HG03103 (cell line): ENCODE data around the gene FBXO3.
A peak's percentile ranks its signal among the peaks of the same experiment; 100 is the strongest.
"Not testable (repeated sequence)": the region's sequence is repeated elsewhere in the genome, so short reads cannot be mapped to it uniquely, and the experiment has no call there.

ENCODE experiments used
- ATAC-seq: cut with Tn5 transposase; IDR thresholded peaks from one replicate; pipeline ENCODE4 v1.9.1; 2021; ENCODE audit warnings: low read depth; ENCODE audit not compliant: unreplicated experiment

Gene FBXO3, protein sequence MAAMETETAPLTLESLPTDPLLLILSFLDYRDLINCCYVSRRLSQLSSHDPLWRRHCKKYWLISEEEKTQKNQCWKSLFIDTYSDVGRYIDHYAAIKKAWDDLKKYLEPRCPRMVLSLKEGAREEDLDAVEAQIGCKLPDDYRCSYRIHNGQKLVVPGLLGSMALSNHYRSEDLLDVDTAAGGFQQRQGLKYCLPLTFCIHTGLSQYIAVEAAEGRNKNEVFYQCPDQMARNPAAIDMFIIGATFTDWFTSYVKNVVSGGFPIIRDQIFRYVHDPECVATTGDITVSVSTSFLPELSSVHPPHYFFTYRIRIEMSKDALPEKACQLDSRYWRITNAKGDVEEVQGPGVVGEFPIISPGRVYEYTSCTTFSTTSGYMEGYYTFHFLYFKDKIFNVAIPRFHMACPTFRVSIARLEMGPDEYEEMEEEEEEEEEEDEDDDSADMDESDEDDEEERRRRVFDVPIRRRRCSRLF

DNA sequence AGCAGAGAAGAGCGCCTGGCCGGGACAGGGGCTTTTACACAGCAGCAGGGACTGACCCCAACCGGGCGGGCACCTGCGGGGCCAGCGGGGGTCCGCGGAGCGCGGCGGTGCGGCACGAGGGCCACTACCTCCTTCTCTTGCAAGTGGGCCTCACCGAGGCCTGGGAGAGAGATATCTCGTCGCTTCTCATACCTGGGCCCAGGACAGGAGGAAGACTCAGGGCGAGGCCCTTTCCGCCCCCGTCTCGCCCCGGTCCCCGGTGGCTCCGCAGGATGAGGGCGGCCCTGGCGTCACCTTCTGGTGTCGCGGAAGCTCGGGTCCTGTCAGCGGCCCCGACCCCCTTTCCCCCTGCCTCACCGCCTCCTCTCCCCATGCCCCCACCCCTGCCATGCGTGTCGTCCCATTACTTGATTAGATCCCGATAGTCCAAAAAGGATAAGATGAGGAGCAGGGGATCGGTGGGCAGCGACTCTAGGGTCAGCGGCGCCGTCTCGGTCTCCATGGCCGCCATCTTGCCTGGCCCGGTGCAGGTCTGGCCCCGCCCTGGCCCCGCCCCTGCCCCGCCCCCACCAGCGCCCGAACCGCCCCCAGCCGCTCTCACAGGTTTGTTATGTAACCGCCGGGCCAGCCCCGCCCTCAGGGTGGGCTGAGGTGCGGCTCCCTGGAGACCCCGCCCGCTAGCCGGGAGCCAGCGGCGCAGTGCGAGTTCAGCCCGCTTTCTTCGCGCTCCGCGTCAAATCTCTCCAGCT lies at the start of gene FBXO3:
Gene FBXO3, minus strand, starts transcription at position 534 of the 749 bp plus-strand sequence. Its CDS starts 23 bp downstream, at position 511.
- peak; percentile 69 for ATAC-seq

DNA sequence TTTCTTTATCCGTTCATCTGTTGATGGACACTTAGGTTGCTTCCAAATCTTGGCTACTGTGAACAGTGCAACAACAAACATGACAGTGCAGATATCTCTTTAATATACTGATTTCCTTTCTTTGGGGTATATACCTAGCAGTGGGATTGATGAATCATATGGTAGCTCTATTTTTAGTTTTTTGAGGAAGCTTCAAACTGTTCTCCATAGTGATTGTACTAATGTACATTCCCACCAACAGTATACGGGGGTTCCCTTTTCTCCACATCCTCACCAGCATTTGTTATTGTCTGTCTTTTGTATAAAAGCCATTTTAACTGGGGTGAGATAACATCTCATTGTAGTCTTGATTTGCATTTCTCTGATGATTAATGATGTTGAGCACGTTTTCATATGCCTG lies 48.7 kb upstream of the FBXO3 start:
- ATAC-seq: not testable (repeated sequence)

DNA sequence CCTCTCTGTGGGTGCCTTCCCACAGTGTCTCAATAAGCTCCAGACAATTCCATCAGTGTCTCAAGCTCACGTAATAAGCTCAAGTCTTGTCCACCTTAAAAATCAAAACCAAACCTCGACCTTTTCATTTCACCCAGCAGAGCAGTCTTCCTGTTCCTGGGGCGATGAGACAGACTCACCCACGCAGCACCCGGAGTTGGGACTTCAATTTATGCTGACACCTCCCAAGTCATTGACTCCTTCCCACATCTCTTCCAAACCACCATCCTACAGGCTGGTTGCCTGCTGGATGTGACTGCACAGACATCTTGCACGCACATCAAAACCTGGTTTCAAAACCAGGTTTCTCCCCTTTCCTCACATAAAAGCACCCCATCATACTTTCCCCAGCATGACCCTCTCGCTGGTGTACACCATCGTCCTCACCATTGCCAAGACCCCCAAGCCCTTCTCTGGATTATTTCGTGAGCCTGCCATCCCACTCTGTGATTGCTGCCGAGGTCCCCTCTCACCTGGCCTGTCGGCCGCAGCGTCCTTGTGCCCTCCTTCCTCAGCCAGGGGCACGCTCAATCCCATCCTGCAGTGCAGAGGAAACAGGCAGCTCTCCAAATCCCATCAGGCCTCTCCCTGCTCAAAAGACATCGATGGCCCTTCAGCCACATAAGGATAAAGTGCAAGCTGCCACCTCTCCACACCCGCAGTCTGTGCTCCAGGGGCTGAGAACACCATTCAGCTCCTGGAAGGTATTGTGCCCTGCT lies 45.1 kb upstream of the FBXO3 start:
- ATAC-seq: no peak

DNA sequence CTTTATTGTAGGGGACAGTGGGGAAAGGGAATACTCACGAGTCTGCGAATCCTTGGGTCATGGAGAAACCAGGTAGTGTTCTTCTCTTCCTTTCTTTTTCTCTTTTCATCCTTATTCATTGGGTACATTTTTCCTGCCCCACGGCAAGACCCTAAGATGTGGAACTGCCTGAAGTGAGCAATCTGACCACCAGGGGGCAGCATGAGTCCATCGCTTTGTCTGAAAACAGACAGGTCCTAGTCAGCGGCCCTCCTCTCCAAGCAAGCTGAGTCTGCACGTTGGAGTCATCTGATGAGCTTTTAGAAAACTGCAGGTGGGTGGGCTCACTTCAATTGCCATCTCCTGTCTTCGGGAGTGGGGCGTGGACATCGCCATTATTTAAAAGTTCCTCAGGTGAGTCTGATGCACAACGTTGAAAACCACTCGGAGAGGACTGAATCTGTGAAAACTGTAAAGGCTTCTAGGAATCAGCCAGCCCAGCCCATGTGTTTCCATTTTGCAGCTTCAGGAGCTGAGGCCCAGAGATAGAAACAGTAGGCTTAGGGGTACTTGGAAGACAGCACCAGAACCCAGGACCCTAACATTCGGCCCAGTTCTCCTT lies 34.0 kb upstream of the FBXO3 start:
- ATAC-seq: peak; percentile 60

DNA sequence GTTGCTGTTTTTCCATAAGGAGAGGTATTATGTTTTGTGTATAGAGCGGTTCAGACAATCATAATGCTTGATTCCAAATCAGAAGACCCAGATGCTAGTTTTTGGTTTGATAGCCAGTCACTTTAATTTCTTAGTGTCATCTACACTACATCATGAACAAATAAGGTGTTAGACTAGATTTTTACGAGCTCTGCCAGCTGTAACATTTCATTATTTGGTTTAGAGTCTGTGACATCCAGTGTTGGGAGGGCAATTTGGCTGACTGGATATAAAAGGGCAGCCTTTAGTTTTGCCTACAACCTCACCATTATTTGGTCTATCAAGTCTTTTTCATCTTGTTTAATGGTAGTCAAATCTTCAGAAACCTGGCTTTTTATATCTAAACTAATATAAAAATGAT lies 30.2 kb upstream of the FBXO3 start:
- no peak for ATAC-seq

DNA sequence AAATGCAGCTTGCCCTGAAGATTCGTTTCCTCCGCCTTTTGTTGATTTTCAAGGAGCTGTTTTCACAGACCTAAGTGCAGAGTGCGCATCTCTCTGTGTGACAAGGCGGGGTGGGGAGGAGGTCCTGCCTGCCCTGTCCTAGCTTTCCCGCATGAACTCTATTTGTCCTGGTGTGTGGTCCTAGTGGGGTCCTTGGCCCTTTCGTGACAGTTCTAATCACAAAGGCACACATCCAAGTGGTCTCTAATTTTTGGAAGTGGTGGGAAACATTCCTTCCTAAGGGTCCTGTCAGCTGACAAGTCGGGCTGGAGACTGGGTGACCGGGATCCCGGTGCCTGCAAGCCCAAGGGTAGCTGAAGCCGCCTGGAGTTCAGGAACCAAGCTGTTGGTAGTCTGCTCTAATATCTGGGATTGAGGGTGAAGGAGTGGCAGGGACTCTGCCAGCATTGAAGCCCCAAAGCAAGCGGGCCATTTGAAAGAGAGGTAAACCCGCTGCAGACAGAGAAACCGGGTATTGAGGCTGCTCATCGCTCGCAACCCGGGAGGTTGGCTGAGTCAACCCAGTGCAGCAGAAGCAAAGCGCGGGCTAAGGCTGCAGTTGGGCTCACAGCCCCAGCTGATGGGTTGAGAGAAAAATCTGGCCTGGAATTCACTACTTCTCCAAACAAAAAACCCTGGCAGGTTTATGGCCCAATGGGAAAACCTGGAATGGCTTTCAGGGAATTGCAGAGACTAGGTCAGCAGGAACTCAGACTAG lies 28.1 kb upstream of the FBXO3 start:
- ATAC-seq: no peak

DNA sequence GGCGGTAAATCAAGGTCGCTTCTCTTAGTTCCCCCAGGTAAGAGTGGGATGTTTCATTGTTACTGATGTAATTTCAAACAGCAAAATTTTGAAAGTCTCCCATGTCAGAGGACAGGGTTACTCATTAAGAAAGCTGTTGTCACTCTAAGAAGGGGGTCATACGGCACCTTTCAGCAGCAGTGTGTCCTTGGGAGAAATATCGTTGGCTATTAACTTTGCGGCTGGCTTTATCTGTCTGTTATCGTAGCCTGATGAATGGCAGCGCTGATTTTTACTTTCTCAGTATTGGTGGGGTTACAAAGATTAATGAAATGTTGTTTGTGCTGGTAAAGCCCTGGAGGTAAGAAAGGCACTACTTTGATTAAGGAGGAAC lies 27.5 kb upstream of the FBXO3 start:
- no peak for ATAC-seq

DNA sequence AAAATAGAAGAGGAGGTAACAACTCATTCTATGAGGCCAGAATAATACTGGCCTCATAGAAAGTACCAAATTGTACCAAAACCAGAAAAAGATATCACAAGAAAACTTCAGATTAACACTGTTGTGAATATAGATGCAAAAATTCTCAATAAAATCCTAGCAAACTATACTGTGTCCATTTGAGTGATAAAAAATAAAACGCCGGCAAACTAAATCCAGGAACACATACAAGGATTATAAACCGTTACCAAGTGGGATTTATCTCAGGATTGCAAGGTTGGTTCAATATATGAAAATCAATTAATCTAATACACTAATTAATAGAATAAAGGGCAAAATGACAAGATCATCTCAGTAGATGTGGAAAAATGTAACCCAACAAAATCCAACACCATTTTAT lies 23.6 kb upstream of the FBXO3 start:
- no peak for ATAC-seq

DNA sequence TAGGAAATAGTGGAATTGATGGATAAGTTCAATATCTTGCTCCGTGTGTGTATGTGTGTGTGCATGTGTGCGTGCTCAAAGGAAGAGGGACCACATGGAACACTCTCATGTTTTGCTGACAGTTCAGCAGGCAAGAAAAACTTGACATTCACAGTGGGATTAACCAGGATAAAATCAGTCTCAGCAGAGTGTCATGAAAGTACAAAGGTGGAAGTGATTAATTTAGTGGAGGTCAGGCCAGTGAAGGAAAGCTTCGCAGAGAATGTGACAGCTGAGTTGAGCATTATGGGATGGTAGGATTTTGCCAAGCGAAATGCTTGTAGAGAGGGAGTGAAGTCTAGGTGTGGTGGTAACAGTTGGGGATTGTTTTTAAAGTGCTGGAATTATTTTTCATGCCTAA lies 15.7 kb upstream of the FBXO3 start:
- ATAC-seq: no peak

DNA sequence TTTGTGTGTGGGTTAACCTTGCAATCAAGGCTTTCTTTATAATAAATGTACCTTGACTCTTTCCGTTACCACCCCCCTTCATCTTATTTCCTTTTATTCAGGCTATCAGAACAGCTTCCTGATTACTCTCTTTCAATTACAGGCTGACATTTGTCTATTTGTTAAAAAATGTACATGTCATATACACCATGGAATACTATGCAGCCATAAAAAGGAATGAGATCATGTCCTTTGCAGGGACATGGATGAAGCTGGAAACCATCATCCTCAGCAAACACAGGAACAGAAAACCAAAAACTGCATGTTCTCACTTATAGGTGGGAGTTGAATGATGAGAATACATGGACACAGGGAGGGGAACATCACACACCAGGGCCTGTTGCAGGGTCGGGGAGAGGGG lies 13.8 kb upstream of the FBXO3 start:
- not testable (repeated sequence) for ATAC-seq

DNA sequence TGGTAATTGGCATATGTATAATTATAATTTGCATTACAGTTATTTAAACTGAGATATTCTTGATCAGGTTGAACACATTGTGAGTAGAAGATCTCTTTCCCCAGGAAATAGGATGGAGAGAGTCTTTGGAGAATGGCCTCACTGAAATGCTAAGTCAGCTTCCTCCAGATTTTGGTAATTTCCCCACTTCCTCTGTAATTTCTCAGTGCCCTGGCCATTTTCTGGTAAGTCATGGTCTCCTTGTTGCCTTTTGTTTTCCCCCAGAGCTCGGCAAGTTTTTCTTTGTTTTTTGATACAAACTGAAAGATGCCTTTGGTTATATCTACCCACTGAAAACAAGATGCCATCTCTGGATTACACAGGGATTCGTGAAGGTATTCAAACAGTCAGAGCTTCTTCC lies 12.8 kb upstream of the FBXO3 start:
- ATAC-seq: no peak

DNA sequence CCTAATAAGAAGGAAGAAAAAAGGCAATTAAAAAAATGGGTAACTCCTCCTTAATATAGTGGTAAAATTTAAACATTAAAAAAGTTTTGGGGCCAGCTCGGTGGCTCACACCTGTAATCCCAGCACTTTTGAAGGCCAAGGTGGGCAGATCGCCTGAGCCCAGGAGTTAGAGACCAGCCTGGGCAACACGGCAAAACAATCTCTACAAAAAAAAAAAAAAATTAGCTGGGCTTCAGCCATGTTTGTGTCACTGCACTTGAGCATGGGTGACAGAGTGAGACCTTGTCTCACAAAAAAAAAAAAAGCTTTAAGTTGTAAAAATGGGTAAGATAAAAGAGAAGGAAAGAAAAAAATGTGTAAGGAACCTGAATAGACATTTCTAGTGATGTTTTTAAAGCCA lies 11.3 kb upstream of the FBXO3 start:
- no peak for ATAC-seq

DNA sequence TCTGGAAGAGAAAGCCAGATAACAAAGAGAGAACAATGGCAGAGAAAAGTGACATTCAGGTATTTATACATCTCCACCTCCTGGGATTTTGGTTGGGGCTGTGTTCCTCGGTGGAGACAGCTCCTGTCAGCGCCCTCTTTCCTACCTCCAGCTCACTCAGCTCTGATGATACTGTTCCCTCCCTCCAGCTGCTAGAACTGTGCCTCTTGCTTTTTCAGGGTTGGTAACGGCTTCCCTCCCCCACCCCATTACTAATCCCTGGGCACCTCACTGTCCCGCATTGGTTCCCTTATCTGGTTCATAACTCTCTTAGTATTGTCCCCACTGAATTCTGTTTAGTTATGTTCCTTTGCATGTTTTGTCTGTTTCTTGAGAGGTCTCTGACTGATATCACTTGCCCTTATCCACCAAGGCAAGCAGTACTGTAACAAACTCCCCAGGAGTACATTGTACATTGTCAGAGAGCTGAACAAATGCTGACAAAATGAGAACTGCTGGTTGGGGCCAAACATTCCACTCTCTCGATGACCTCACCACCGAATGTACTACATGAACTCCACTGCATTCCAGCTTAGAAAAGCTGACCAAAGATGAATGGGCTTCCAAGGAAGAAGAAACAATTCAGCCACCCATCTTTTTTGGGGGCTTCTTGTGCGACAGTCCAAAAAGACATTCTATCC lies 5.7 kb upstream of the FBXO3 start:
- ATAC-seq: no peak

DNA sequence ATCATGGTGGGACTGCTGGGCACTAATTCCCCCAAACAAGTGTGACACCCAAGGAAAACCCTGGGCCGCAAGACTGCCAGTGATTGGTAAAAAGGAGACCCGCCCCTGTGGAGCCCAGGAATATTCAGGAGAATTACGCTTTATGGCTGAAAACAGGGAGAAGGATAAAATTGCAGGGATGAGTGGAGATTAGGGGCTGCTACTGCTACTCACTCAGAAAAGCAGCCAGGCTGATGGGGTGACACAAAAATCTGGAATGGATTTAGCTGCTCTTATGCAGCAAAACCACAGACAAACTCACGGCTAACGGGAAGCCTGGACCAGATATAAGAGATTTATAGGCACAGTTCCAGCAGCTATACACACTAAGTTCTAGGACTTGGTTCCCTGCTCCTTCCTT lies 4.4 kb upstream of the FBXO3 start:
- ATAC-seq: no peak

DNA sequence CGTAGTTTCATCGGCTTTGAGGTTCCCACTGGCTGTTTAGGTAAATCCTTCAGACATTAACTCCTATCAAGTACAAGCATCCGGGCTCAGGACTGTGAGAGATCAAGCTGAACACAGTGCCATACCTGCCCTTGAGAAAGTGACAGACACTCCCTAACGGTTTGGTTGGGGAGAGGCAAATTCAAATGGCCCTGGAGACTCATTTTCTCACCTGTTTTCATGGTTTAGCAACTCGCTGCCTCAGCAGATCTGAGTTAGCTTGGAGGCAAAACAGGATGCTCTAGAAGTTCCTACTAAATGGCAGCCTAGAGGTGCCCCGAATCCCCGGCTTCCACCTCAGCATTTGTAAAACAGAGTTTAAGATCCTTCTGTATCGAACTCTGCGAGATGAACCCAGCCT lies 3.6 kb upstream of the FBXO3 start:
- no peak for ATAC-seq

DNA sequence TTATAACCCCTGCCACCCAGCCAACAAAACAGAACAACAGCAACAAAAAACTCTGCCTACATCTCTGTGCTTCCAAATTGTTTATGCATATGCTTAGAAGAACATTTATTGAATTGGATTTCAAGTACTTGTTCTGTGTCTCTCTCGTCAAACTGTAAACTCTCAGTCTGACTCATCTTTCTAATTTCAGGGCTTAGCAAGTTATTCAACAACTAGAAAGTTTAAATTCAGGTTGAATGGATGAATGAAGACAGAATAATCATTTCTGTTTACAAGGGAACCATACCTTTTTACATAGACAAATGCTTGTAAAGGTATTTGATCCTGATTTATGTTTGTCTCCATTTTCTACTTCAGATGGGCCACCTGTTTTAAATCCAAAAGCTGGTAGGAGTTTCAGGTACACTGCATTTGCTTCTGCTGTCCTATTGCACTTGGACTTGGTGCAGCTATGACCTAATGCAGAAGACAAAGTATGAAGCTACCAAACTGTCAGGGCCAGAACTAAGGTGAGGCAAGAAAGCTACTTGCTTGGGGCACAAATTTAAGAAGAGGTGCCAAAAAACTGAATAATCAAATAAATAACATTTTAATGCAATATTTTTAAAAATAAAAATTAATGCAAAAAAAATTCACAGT lies 1.6 kb upstream of the FBXO3 start:
- ATAC-seq: no peak

DNA sequence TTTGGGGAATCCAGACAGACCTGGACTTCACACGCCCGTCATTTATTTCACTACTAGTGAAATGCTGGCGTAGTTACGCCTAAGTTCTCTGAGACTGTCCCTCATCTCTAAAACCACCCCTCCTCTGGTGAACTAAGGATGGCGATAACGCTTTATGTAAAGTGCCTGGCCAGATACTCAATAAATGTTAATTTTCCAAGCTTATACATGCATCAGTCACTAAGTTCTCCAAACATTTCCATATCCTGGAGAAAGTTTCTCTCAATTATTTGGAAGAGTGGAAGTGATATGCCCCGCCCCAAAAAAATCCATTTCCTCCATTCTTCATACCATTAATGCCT lies 1.1 kb upstream of the FBXO3 start:
- ATAC-seq: no peak

DNA sequence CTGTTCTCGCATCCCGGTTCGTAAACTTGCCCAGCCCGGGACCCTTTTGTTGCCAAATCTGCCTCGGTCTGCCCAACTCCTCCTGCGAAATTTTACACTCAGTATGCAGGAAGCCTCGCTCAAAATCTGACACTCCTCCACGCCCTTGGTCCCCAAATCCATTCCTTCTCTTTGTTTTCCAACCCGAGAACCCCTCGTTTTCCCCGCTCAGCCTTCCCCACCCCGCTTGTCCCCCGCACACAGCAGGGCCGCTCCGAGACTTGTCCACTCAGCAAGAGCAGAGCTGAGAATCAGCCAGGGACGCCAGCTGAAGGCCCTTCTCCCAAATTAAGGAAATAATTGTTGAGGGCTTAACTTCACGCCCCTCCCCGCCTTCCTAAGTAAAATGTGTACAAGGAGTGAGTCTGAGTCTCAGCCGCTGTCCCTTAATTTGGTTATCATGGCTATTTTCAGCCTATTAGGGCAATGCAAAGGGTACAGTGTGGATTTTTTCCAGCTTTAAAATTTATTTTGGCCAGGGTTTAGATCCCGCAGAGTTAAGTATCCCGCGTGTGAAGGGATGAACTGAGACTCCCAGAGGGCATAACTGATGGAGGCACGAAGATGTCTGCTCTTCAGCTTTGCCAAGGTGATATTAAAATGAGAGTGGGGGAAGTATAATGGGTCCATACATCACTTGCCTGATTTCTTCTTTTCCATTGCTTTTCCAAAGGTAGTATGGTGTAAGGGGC lies 581 bp upstream of the FBXO3 start:
- ATAC-seq: no peak
